ELF-1 (cell line): ENCODE measurements around the gene ZBTB20.

Source experiments
- DNase-seq: peaks from one replicate; pipeline ENCODE4 v3.0.0-alpha.2; 2016; ENCODE audit warnings: low read depth, low spot score

Gene ZBTB20

DNA sequence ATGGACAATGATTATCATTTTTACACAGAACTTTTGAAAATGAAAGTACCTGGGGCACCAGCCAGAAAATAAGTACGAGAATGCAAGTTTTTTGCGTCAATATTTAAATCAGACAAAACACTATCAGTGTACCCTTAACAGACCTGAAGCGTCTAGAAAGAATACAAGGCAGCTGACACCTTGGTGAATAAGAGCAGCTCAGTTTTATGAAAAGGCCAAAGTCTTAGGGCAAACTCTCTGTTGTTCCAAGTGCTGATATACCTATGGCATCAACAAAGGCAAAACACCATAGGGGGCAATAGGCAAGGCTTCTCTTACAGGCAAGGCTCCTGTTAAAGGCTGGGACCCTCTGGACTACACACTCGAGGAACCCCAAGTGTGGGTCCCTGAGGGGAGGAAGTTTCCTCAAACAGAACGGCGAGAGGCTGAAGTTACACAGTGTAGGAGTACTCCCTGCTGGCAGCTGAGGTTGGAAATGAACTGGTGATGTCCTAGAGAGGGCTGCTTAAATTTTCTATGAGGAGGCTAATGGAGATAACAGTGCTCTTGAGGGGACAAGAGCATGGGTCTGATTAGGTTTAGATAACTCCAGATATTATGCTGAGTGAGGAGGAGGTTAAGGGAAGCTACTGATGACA lies 562.2 kb downstream of the ZBTB20 start:
- DNase-seq: no peak

DNA sequence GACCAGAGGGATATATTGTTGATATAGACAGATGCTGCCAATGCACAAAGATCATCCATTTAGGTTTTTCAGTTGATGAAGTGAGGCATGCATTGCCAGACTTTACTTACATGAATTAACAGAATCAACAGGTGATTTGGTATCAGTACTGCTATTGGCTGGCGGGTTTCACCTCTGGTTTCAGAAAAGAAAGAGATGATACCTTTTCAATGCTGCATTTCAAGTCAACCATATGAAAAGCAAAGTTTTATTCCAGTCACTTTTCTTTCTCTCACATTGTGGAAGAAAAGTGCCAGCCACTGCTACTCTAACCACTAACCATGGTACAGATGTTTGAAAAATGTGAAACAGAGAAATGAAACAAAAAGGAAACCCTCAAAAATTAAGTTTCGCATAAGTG lies 564.2 kb downstream of the ZBTB20 start:
- DNase-seq: no peak

DNA sequence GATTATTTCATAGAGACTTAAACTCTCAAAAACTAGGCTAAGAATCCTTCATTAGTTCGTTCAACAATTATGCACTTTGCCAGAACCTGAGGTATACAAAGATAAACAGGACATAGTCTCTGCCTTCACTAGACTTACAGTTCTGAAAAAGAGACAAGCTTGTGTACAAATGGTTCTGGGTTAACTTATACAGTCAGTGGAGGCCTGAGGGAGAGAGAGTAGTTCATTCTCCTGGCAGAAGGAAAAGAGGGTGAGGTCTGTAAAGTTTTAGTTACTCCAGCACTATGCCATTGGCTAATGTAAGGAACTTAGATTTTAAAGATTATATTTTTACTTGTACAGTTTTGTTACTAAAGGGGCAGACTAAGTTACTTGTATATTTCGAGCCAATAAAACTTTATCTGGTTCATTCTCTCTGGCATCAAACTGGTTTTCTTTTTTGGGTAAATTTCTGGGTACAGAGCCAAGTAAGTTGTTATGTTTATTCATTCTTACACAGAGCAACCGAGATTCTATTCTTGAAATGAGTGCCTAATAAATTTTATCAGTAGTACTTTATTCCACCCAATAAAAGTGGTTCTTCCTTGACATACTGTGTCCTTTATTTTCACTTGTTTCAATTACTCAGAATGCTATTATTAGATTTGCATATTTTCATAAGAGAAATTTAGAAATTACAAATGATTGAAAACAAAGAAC lies 574.6 kb downstream of the ZBTB20 start:
- no peak for DNase-seq

DNA sequence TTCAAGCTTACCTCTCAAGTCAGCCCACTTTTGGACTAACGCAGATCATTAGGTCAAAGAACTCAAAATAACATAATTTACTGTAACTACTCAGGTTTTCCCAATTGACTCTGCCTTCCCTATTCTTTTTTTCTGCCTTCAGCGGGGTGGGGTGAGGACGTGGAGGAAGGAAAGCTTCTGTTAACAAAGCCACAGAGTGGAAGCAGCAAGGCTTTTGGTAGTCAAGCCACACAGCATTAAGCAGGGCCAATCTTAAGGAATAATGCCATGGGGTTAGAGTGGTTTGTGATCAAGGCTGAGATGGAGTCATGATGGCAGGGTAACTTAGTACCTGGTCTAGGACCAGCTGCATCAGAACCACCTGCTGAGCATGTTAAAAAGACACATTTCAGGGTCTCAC lies 575.7 kb downstream of the ZBTB20 start:
- DNase-seq: no peak

DNA sequence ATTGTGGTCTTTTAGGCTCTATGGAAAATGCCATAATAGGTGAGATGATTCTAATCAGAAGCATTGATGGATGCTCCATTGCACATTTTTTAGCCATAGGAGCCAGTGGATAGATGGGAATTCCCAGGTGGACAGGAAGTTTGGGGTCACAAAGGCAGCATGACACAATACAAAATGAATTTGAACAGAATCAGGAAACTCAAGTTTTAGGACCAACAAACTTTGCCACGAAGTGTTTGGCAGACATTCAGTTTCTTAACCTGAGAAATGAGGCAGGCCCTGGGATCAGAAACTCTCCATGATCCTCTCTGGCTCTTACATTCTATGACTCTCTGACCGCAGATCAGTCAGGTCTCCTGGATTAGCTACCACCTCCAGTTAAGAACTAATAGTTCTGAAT lies 577.9 kb downstream of the ZBTB20 start:
- DNase-seq: no peak

DNA sequence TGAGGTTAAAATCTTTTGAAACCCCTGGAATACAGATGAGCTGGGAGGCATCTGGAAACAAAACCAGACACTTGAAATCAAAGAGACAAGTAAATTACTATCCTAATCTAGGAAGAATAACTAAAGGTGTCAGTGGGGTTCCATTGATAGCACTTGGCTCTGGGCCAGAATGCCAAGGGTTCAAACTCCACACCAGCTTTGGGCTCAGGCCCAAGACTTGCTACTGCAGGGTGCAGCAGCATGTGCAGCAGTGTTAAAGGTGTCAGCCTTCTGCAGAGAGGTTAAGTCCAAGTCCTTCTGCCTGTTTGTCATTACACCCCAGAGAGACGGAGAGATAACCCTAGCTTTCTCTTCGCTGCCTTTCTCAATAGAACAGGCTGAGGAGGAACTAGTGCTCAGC lies 579.3 kb downstream of the ZBTB20 start:
- DNase-seq: no peak

DNA sequence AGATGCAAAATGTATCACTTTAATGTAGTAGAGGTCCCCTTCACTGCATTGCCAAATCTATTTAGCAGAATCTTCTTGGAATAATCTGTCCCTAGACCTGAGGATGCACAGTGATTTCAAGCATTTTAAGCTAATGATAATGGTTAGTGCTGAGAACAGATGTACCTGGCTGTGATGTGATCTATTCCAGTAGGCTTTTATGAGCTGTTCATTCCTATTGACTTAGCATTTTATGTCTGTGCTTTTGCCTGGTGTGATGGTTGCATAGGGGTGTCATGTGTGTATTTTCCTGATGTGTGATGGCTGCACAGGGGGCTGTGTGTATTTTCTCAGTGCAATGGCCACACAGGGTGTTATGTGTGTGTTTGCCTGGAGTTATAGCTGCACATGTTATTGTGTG lies 580.3 kb downstream of the ZBTB20 start:
- DNase-seq: no peak

DNA sequence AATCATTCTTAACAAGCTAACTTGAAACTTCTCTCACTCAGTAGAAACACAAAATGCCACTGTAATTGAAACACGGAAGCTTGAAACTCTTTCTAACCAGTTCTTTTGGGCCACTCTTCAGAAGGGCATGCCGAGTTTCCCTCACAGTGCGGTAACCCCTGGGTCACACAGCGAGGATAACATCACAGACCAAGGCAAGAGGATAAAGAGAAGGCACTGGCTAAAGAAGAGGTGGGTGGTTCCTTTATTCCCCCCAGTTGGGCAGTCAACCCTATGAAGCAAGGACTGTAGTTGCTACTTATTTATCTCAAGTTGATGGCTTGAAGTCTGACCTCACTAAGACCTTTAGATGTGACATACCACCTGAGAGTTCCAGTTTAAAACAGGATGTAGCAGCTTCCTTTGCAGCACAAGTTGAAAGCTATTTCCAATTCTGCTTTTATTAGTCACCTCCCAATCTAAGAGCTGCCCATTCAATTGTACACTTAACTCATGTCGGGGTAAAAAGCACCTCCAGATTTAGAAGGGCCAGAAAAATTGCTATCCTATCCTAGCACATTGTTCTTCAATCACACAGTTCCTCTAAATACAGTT lies 580.8 kb downstream of the ZBTB20 start:
- DNase-seq: no peak

DNA sequence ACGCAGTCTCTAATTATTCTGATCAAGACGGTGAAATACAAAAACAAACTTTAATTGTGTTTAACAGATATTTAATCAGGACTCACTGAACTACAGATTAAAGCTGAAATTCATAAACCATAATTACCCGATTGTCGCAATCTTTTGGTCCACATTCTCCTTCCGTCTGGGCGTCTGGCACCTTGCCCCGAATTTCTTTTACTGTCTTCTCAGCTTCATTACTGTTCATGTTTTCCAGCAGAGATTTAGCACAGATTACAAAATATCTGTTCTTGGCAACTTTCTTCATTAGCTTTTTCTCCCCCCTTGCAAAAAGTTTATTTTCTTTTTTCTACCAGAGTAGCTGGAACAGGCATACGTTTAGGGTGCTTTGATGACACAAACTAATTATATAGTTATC lies 581.9 kb downstream of the ZBTB20 start:
- no peak for DNase-seq

DNA sequence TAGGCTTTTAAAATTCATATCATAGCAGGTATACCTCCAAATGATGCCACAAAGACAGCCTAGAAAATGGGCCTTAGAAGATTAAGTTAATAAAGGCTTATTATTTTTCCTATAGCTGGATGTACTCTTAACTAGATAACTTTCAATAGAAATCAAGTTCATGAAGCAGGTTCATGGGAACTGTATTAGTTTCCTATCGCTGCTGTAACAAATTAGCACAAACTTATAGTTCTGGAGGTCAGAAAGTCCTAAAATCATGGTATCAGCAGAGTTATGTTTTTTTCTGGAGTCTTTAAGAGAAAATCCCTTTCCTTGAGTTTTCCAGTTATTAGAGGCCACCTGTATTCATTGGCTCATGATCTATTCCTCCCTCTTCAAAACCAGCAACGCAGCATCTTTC lies 583.4 kb downstream of the ZBTB20 start:
- no peak for DNase-seq

DNA sequence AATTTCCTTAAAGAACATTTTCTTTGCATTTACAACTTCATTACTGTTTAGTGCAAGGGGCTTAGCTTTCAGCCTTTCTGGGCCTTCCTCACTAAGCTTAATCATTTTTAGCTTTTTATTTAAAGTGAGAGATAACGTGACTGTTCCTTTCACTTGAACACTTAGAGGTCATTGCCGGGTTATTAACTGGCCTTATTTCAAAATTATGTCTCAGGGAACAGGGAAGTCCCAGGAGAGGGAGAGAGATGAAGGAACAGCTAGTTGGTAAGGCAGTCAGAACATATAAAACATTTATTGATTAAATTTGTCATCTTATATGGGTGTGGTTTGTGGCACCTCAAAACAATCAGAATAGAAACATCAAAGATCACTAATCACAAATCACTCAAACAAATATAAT lies 584.5 kb downstream of the ZBTB20 start:
- no peak for DNase-seq

DNA sequence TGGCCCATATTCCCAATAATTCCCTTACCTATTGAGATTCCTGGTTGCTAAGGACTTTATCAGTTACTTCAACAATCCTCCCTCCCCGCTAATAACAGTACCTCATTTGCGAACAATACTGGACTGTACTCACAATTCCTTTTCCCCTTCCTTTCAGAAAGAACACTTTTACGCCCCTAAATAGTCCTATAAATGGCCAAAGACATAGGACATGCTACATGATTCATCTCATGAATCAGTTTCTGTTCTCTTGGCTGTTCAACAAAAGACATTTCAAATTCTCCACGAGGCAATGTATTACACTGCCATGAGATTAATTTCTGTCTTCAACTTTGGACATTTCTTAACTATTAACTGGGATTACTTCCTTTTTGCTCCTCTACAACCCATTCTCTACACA lies 588.8 kb downstream of the ZBTB20 start:
- DNase-seq: no peak

DNA sequence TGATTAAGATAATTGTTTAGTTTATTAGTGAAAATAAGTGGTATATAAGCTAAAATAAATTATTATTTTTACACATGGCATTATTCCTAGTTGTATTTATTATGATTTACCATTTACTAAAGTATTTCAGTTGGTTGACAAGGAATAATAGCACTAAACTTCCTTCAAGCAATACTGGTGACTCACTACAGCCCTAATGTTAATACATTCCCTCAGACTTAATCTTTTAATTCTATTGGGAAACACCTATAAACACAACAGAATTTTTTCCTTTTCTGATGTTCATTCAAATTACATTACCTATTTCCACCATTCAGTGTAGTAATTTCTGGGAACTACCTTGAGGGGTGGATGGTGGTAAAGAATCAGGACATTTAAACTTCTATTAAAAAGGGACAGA lies 589.3 kb downstream of the ZBTB20 start:
- DNase-seq: no peak

DNA sequence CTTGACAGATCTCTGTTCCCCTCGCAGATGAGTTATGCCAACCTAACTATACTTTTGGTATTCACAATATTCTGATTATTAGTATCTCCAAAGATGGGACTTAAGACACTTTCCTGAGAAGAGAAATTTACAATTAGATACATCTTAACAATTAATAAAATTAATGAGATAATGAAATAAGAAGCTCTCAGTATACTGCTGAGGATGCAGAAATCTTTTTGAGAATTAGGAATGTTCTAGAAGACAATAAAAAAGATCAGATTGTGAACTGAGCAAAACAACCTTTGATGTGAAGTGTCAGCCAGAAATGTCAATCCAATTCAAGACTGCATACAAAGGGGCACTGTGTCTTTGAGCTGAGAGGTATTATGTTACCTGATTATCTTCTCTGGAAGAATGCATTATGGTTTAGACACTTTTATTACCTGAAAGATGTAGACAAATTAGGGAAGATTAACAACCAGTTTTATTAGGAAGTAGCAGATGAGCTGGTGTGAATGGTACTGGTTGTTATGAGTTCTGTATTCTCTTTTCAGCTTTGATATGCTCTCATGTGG lies 590.4 kb downstream of the ZBTB20 start:
- no peak for DNase-seq

DNA sequence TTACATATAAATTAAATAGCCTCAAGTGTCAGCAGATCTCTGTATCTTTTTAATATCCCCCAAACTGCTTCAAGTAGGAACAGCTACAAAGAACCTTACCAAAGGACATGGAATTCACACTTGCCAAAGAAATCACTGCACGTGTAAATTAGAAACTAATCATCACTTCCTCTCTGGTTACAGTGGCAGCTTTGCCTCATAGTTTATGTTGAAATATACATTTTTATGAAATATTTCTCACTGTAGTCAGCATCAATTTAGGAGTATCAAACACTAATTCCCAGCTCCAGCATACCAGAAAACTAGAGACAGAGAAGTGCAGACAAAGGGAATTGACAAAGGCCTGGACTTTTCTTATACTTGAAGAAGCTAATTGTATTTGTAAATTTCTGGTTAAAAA lies 592.4 kb downstream of the ZBTB20 start:
- no peak for DNase-seq

DNA sequence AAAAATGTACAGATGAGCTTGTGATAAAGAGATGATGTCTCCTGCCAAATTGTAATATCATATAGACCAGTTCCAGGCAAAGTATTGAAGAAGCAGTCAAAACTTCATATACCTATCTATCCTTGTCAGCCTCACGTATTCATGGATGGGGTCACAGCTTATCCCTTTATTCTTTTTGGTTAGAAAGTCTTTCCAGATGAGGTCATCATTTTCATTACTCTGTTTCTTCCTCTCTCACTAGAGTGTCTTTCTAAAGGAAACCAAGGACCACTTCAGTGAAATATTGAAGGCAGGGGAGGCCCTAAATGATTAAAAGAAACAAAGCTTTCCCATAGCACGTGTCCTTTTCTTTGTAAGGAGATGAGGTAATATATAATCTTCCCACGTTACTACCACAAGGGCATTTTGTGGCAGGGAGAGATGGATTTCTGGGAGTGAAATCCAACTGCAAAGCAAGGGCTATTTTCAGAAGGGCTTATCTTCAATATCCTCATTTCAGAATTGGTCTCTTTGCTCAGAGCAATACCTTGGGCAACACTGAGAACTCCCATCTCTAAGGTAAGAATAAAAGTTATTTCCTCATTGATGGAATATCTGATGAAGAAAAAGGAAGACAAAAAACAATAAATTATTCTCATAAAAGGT lies 593.0 kb downstream of the ZBTB20 start:
- no peak for DNase-seq

DNA sequence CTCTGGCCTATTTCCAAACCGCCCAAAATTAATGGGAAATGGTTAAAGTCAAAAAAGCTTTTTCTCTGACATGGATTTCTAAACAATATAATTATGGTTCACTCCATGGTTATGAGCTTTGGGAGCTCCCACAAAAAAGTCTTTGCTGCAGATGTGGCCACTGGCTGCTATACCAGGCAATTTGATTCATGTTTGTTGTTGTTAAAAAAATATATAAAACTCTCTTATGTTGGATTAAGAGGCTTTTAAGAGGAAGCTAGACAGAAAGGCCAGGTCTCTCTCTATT lies 594.6 kb downstream of the ZBTB20 start:
- DNase-seq: no peak

DNA sequence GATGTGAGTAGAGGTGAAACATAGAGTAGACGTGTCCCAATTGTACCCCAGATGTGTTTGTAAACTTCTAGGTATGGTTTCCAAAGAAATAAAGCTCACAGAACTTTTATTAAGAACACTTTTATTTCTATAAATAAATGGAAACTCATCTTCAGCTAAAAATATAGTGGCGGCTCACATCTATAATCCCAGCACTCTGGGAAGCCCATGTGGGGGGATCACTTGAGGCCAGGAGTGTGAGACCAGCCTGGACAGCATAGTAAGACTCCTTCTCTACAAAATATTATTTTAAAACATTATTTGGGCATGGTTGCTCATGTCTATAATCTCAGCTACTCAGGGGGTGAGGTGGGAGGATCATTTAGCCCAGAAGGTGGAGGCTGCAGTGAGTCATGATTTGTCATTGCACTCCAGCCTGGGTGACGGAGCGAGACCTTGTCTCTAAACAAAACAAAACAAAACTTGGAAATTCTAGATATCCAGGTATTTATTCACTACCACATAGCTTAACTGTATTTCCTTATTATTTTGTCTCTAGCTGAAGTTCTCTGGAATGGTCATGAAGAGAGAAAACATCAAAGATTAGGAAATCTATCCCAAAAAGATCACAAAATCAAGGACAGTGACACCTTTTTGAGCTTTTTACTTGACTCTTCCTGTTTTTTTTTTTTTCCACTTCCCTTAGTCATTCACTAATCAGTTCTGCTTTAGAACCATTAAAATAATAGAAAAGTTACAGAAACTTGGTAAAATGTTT lies 595.1 kb downstream of the ZBTB20 start:
- DNase-seq: no peak

DNA sequence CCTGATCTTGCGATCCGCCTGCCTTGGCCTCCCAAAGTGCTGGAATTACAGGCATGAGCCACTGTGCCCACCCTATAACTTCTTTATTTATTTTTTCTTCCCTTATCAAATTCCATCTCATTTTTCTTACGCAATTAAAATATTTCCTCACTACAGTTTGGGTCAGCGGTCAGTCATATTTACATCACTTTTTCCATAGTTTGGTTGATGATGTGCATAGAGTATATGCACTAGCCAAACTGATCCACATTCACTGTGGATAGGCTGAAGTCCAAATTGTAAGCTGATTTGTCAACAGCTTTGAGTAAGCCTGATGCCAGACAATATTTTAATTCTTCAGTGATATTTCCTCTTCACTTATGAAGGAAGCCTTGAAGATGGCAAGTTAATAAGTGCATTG lies 596.9 kb downstream of the ZBTB20 start:
- no peak for DNase-seq

DNA sequence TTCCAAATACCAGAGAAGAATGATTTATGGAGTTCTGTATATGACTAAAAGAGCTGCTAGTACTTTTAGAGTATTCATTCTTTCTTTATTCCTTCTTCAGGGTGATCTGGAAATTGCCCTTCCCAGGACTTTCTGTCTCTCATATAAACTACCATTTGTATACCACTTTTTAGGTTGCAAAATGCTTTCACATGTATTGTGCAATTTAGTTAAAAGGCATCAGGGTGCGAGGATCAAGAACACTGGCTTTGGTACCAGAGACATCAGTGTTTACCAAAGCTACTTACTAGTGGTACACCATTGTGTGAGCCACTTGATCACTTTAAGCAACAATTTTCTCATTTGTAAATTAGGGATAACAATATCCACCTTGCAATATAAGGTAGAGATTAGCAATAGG lies 601.9 kb downstream of the ZBTB20 start:
- no peak for DNase-seq

DNA sequence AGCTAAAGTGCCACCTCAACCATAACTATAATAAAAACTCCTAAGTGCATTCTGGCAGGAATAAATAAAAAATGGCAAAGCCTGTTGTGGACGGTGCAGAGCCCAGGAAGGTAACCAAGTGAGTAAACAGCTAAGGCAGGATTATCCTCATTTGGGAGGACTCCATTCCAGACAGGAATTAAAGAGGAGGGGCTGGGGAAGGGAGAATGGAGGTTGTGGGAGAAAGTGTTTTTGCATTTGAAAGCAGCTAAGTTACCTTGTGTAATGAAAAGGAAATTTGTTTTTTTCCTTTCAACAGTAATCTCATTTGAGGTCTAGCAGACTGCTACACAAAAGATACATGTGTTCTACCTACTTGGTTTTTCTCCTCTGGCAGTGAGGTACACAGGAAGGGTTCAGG lies 604.7 kb downstream of the ZBTB20 start:
- peak; percentile 27 for DNase-seq

DNA sequence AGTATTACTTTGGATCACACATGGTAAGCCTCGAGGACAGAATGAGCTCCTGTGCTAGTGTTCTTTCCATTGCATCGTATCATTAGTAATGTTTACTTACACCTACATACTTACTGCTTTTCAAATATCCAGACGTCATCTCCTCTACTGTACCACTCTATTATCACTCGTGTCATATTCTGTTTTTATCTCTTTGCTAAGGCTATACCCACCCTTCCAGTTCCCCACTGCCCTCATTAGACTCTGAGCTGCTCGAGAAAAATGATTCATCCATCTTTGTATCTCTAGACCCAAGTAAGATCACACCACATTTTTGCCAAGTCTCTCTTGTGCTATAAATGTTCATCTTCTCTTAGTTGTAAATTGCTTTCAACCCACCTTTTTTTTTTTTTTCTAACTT lies 607.6 kb downstream of the ZBTB20 start:
- no peak for DNase-seq
